AG09319 (cell line): ENCODE results near the gene ADAMTSL3.
"Not testable (repeated sequence)": the region's sequence is repeated elsewhere in the genome, so short reads cannot be mapped to it uniquely, and the experiment has no call there.

Experiments used
- DNase-seq: peaks from one replicate; pipeline ENCODE4 v3.0.0-alpha.2; 2010; ENCODE audit warnings: low read depth; ENCODE audit errors: extremely low read depth
- CTCF ChIP-seq: IDR thresholded peaks from 2 replicates; pipeline ENCODE4 v1.5.1; 2011; ENCODE audit warnings: low read depth, mild to moderate bottlenecking, inconsistent platforms, low read length, moderate library complexity

Gene ADAMTSL3

GRCh38 chr15:84046064-84046637 is 392.2 kb downstream of the ADAMTSL3 start:
- TF ChIP-seq CTCF, result no peak
- DNase-seq, result no peak

- not testable (repeated sequence) for DNase-seq
Measured at GRCh38 chr15:84049480-84049879, 395.6 kb downstream of the ADAMTSL3 start.

GRCh38 chr15:84050076-84050475 is 396.2 kb downstream of the ADAMTSL3 start:
- no peak for TF ChIP-seq CTCF
- DNase-seq, result no peak

- not testable (repeated sequence) for DNase-seq
Measured at GRCh38 chr15:84051146-84051545, 397.2 kb downstream of the ADAMTSL3 start.

GRCh38 chr15:84054544-84054943 is 400.6 kb downstream of the ADAMTSL3 start:
- not testable (repeated sequence) for DNase-seq

GRCh38 chr15:84057714-84058331 is 403.9 kb downstream of the ADAMTSL3 start:
- TF ChIP-seq CTCF, result no peak
- DNase-seq, result no peak

- DNase-seq, result not testable (repeated sequence)
Measured at GRCh38 chr15:84063674-84064073, 409.8 kb downstream of the ADAMTSL3 start.

GRCh38 chr15:84068674-84069073 is 414.8 kb downstream of the ADAMTSL3 start:
- not testable (repeated sequence) for DNase-seq

- not testable (repeated sequence) for DNase-seq
Measured at GRCh38 chr15:84078038-84078437, 424.1 kb downstream of the ADAMTSL3 start.

GRCh38 chr15:84079325-84079884 is 425.5 kb downstream of the ADAMTSL3 start:
- not testable (repeated sequence) for DNase-seq

GRCh38 chr15:84079885-84080777 is 426.2 kb downstream of the ADAMTSL3 start:
- no peak for TF ChIP-seq CTCF
- no peak for DNase-seq

GRCh38 chr15:84080778-84081084 is 426.8 kb downstream of the ADAMTSL3 start:
- not testable (repeated sequence) for DNase-seq
